ENCODE measurements around the gene HMGB3.

HMGB3 gene

DNA sequence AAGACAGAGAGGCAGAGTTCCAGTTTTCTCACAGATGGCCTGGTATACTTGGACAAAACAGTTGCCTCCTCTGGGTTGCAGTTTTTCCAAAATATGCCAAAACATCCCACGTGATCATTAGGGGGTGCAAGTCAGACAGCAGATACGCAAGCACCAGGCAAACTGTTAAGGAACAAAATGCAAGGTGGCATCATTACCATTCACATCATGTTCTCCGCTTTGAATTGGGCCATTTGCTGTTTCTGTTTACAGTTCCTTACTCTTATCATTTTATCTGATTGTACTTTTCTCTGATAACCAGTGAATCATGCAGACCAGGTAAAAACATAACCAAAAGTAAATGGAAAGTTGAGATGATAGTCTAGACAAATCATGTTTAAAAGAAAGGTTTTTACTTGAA lies 16.4 kb upstream of the HMGB3 start:
- H3K4me1 ChIP-seq (ENCODE audit: control insufficient read depth in 2 of 2, insufficient read depth in 1 of 2, low read depth in 1 of 2, low read length in 2 of 2), result no peaks in the 10 kb centered on the region
- H3K14ac ChIP-seq (ENCODE audit: low read length), result no peak overlapping the region
- H2BK5ac ChIP-seq (ENCODE audit: low read length), result no peak overlapping the region
- H3K27me3 ChIP-seq (ENCODE audit: control insufficient read depth in 3 of 3, insufficient read depth in 3 of 3, low read depth in 1 of 3, low read length in 3 of 3), result peaks cover 0 to 27% (median 0%) of the 10 kb centered on the region in 3 experiments
- H2AFZ ChIP-seq (ENCODE audit: low read length), result no peak overlapping the region
- H3K9ac ChIP-seq (ENCODE audit: low read depth, low read length, poor library complexity), result no peak overlapping the region
- WGBS, 2 donors (ENCODE audit: extremely low coverage in 2 of 2, insufficient read length in 2 of 2, insufficient replicate concordance in 1 of 2), result no CpG with 5 or more reads among the region's 3 CpGs
- no peak overlapping the region for H3K23ac ChIP-seq (ENCODE audit: low read depth, low read length, poor library complexity)
- H2BK120ac ChIP-seq (ENCODE audit: low read depth, low read length), result no peak overlapping the region
- no peak overlapping the region for H3K27ac ChIP-seq (replicated peaks; ENCODE audit: low read length)
- H3K4me3 ChIP-seq (ENCODE audit: low read length in 2 of 2), result no peak overlapping the region
- H2AK5ac ChIP-seq (ENCODE audit: low read depth, low read length), result no peak overlapping the region
- no peak overlapping the region for H2BK12ac ChIP-seq (ENCODE audit: low read length)
- no peak overlapping the region for H4K8ac ChIP-seq (ENCODE audit: low read depth, low read length)
- H3K79me1 ChIP-seq (ENCODE audit: low read depth, low read length), result no peaks in the 10 kb centered on the region
- no peak for DNase-seq (ENCODE audit: low spot score)
- H4K91ac ChIP-seq (ENCODE audit: low read depth, low read length, poor library complexity), result no peak overlapping the region
- H3K9me3 ChIP-seq (replicated peaks in 1 of 2; ENCODE audit: control insufficient read depth in 2 of 2, insufficient read depth in 1 of 2, low read depth in 1 of 2, low read length in 2 of 2), result no peaks in the 10 kb centered on the region
- H3K36me3 ChIP-seq (replicated peaks in 1 of 2; ENCODE audit: control insufficient read depth in 2 of 2, insufficient read depth in 2 of 2, low read length in 2 of 2), result no peaks in the 10 kb centered on the region
- H3K4ac ChIP-seq (ENCODE audit: low read length), result no peak overlapping the region
- no peak overlapping the region for H3K4me2 ChIP-seq (ENCODE audit: insufficient read depth, low read length, poor library complexity, severe bottlenecking)
- no peak overlapping the region for H2BK15ac ChIP-seq (ENCODE audit: low read length)
- H3K18ac ChIP-seq (ENCODE audit: low read length), result no peak overlapping the region

GRCh38 chrX:150967786-150968185 lies 15.3 kb upstream of the HMGB3 start:
- H2BK5ac ChIP-seq (ENCODE audit: low read length), result no peak overlapping the region
- no CpG with 5 or more reads among the region's 10 CpGs for WGBS, 2 donors (ENCODE audit: extremely low coverage in 2 of 2, insufficient read length in 2 of 2, insufficient replicate concordance in 1 of 2)
- no peak overlapping the region for H4K8ac ChIP-seq (ENCODE audit: low read depth, low read length)
- H3K18ac ChIP-seq (ENCODE audit: low read length), result no peak overlapping the region
- H3K36me3 ChIP-seq (replicated peaks in 1 of 2; ENCODE audit: control insufficient read depth in 2 of 2, insufficient read depth in 2 of 2, low read length in 2 of 2), result no peaks in the 10 kb centered on the region
- no peak overlapping the region for H2AFZ ChIP-seq (ENCODE audit: low read length)
- H2BK15ac ChIP-seq (ENCODE audit: low read length), result no peak overlapping the region
- no peak overlapping the region for H3K4ac ChIP-seq (ENCODE audit: low read length)
- H3K4me1 ChIP-seq (ENCODE audit: control insufficient read depth in 2 of 2, insufficient read depth in 1 of 2, low read depth in 1 of 2, low read length in 2 of 2), result no peaks in the 10 kb centered on the region
- no peak overlapping the region for H3K14ac ChIP-seq (ENCODE audit: low read length)
- H3K9me3 ChIP-seq (replicated peaks in 1 of 2; ENCODE audit: control insufficient read depth in 2 of 2, insufficient read depth in 1 of 2, low read depth in 1 of 2, low read length in 2 of 2), result no peaks in the 10 kb centered on the region
- no peak overlapping the region for H3K23ac ChIP-seq (ENCODE audit: low read depth, low read length, poor library complexity)
- H3K9ac ChIP-seq (ENCODE audit: low read depth, low read length, poor library complexity), result no peak overlapping the region
- no peak overlapping the region for H2AK5ac ChIP-seq (ENCODE audit: low read depth, low read length)
- peaks cover 0 to 27% (median 0%) of the 10 kb centered on the region in 3 experiments for H3K27me3 ChIP-seq (ENCODE audit: control insufficient read depth in 3 of 3, insufficient read depth in 3 of 3, low read depth in 1 of 3, low read length in 3 of 3)
- no peak overlapping the region for H4K91ac ChIP-seq (ENCODE audit: low read depth, low read length, poor library complexity)
- no peak overlapping the region for H2BK120ac ChIP-seq (ENCODE audit: low read depth, low read length)
- no peaks in the 10 kb centered on the region for H3K79me1 ChIP-seq (ENCODE audit: low read depth, low read length)
- H3K4me2 ChIP-seq (ENCODE audit: insufficient read depth, low read length, poor library complexity, severe bottlenecking), result no peak overlapping the region
- H3K4me3 ChIP-seq (ENCODE audit: low read length in 2 of 2), result no peak overlapping the region
- DNase-seq (ENCODE audit: low spot score), result no peak
- no peak overlapping the region for H3K27ac ChIP-seq (replicated peaks; ENCODE audit: low read length)
- no peak overlapping the region for H2BK12ac ChIP-seq (ENCODE audit: low read length)

DNA sequence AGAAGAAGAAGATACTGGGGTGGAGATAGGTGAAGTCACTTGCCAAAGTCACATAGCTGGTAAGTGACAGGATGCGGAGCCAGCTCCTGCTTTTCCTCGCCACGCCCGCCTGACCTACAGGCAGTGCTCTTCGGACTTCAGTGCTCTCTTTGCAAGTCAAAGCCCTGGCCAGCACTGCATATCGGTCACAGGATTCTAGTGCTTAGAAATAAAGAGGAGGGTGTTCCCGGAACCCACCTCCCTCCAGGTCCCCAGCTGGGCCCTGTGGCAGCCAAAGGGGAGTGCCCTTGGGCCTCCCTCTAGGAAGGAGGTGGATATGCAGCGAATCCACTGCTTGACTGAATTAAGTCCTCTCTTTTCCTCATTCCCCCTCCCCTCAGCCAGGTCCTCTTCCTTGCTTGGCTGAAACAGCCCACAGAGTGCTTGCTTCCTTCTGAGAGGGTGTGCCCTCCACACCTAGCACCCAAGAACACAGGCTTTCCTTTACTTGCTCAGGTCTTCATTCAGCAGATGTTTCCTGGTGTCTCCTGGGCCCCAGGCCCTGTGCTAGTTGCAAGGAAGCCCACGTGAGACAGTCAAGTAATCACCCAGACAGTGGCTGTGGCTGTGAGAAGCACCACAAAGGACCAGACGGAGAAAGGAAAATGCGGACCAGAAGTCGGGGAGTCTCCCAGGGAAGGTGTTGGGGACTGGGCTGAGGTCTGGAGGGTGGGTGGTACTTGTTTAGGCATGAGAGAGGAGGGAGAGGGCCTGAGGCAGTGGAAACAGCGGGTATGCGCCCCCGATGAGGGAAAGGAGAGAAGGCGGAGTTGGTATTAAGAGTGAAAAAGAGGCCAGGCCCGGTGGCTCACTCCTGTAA lies 14.0 kb upstream of the HMGB3 start:
- Histone ChIP-seq H3K4me2 (ENCODE audit: insufficient read depth, low read length, poor library complexity, severe bottlenecking) (no peak overlapping the region), H3K9ac (ENCODE audit: low read depth, low read length, poor library complexity) (no peak overlapping the region), H3K4ac (ENCODE audit: low read length) (no peak overlapping the region), H2BK15ac (ENCODE audit: low read length) (no peak overlapping the region), H3K27me3 (ENCODE audit: control insufficient read depth in 3 of 3, insufficient read depth in 3 of 3, low read depth in 1 of 3, low read length in 3 of 3) (peaks cover 0 to 27% (median 0%) of the 10 kb centered on the region in 3 experiments), H3K27ac (replicated peaks; ENCODE audit: low read length) (no peak overlapping the region), H4K8ac (ENCODE audit: low read depth, low read length) (no peak overlapping the region), H2BK120ac (ENCODE audit: low read depth, low read length) (no peak overlapping the region), H3K18ac (ENCODE audit: low read length) (no peak overlapping the region), H3K9me3 (replicated peaks in 1 of 2; ENCODE audit: control insufficient read depth in 2 of 2, insufficient read depth in 1 of 2, low read depth in 1 of 2, low read length in 2 of 2) (no peaks in the 10 kb centered on the region), H4K91ac (ENCODE audit: low read depth, low read length, poor library complexity) (no peak overlapping the region), H2AK5ac (ENCODE audit: low read depth, low read length) (no peak overlapping the region), H2BK12ac (ENCODE audit: low read length) (no peak overlapping the region), H3K4me1 (ENCODE audit: control insufficient read depth in 2 of 2, insufficient read depth in 1 of 2, low read depth in 1 of 2, low read length in 2 of 2) (no peaks in the 10 kb centered on the region), H3K4me3 (ENCODE audit: low read length in 2 of 2) (no peak overlapping the region), H2AFZ (ENCODE audit: low read length) (no peak overlapping the region), H3K36me3 (replicated peaks in 1 of 2; ENCODE audit: control insufficient read depth in 2 of 2, insufficient read depth in 2 of 2, low read length in 2 of 2) (no peaks in the 10 kb centered on the region), H3K23ac (ENCODE audit: low read depth, low read length, poor library complexity) (no peak overlapping the region), H3K14ac (ENCODE audit: low read length) (no peak overlapping the region), H2BK5ac (ENCODE audit: low read length) (no peak overlapping the region), H3K79me1 (ENCODE audit: low read depth, low read length) (no peaks in the 10 kb centered on the region)
- no CpG with 5 or more reads among the region's 17 CpGs for WGBS, 2 donors (ENCODE audit: extremely low coverage in 2 of 2, insufficient read length in 2 of 2, insufficient replicate concordance in 1 of 2)
- no peak for DNase-seq (ENCODE audit: low spot score)

GRCh38 chrX:150972450-150972849 lies 10.7 kb upstream of the HMGB3 start:
- Histone ChIP-seq H3K4me3 (ENCODE audit: low read length in 2 of 2) (no peak overlapping the region), H2BK12ac (ENCODE audit: low read length) (no peak overlapping the region), H3K27ac (replicated peaks; ENCODE audit: low read length) (no peak overlapping the region), H3K27me3 (ENCODE audit: control insufficient read depth in 3 of 3, insufficient read depth in 3 of 3, low read depth in 1 of 3, low read length in 3 of 3) (peaks cover 0 to 16% (median 0%) of the 10 kb centered on the region in 3 experiments), H3K9ac (ENCODE audit: low read depth, low read length, poor library complexity) (no peak overlapping the region), H2BK5ac (ENCODE audit: low read length) (no peak overlapping the region), H3K4me1 (ENCODE audit: control insufficient read depth in 2 of 2, insufficient read depth in 1 of 2, low read depth in 1 of 2, low read length in 2 of 2) (no peaks in the 10 kb centered on the region), H2BK15ac (ENCODE audit: low read length) (no peak overlapping the region), H3K14ac (ENCODE audit: low read length) (no peak overlapping the region), H3K9me3 (replicated peaks in 1 of 2; ENCODE audit: control insufficient read depth in 2 of 2, insufficient read depth in 1 of 2, low read depth in 1 of 2, low read length in 2 of 2) (no peaks in the 10 kb centered on the region), H3K4me2 (ENCODE audit: insufficient read depth, low read length, poor library complexity, severe bottlenecking) (no peak overlapping the region), H4K8ac (ENCODE audit: low read depth, low read length) (no peak overlapping the region), H4K91ac (ENCODE audit: low read depth, low read length, poor library complexity) (no peak overlapping the region), H2AK5ac (ENCODE audit: low read depth, low read length) (no peak overlapping the region), H3K4ac (ENCODE audit: low read length) (no peak overlapping the region), H3K79me1 (ENCODE audit: low read depth, low read length) (no peaks in the 10 kb centered on the region), H3K36me3 (replicated peaks in 1 of 2; ENCODE audit: control insufficient read depth in 2 of 2, insufficient read depth in 2 of 2, low read length in 2 of 2) (no peaks in the 10 kb centered on the region), H2BK120ac (ENCODE audit: low read depth, low read length) (no peak overlapping the region), H3K18ac (ENCODE audit: low read length) (no peak overlapping the region), H3K23ac (ENCODE audit: low read depth, low read length, poor library complexity) (no peak overlapping the region), H2AFZ (ENCODE audit: low read length) (no peak overlapping the region)
- no peak for DNase-seq (ENCODE audit: low spot score)
- WGBS, 2 donors (ENCODE audit: extremely low coverage in 2 of 2, insufficient read length in 2 of 2, insufficient replicate concordance in 1 of 2), result no CpG with 5 or more reads among the region's 2 CpGs

All from neuronal stem cell (in vitro differentiated cells).